SH-SY5Y (cell line): ENCODE measurements around the gene DDX51.

Experiments used
- GATA2 ChIP-seq: IDR thresholded peaks from 2 replicates; pipeline ENCODE4 v1.6.1; 2011; ENCODE audit warnings: mild to moderate bottlenecking, low read depth, low read length
- GATA3 ChIP-seq: IDR thresholded peaks from 2 replicates; pipeline ENCODE4 v1.6.1; 2011; ENCODE audit warnings: low read depth, mild to moderate bottlenecking, low read length, moderate library complexity

The DDX51 gene

GRCh38 chr12:132144115-132144809 is at the start of gene DDX51, which contains the start of gene NOC4L:
DDX51 (minus strand) TSS chr12:132144319; CDS start chr12:132144296, 23 bp downstream.
NOC4L (plus strand) TSS chr12:132144457; CDS start chr12:132144489, 32 bp downstream.
- TF ChIP-seq GATA3 (no peak), GATA2 (peak; percentile 9; the same call in 1 of the 2 replicates)

GRCh38 chr12:132191715-132192553 is 47.8 kb upstream of the DDX51 start:
- no peak for TF ChIP-seq GATA3
- TF ChIP-seq GATA2, result no peak

GRCh38 chr12:132190834-132191500 is 46.8 kb upstream of the DDX51 start:
- TF ChIP-seq GATA3 (no peak), GATA2 (no peak)

GRCh38 chr12:132190012-132190755 is 46.1 kb upstream of the DDX51 start:
- TF ChIP-seq GATA3, result no peak

GRCh38 chr12:132189378-132190011 is 45.4 kb upstream of the DDX51 start:
- TF ChIP-seq GATA3 (no peak), GATA2 (no peak)

GRCh38 chr12:132188916-132189325 is 44.8 kb upstream of the DDX51 start:
- TF ChIP-seq GATA3 (no peak), GATA2 (no peak)

GRCh38 chr12:132188451-132188901 is 44.4 kb upstream of the DDX51 start:
- no peak for TF ChIP-seq GATA3
- no peak for TF ChIP-seq GATA2

GRCh38 chr12:132187646-132188450 is 43.7 kb upstream of the DDX51 start:
- TF ChIP-seq GATA2 (no peak), GATA3 (no peak)

- TF ChIP-seq GATA3 (no peak), GATA2 (no peak)
Measured at GRCh38 chr12:132186857-132187620, 42.9 kb upstream of the DDX51 start.

- TF ChIP-seq GATA2 (peak; percentile 32; the same call in 1 of the 2 replicates), GATA3 (no peak)
Measured at GRCh38 chr12:132186208-132186856, 42.2 kb upstream of the DDX51 start.

- no peak for TF ChIP-seq GATA3
- TF ChIP-seq GATA2, result no peak
Measured at GRCh38 chr12:132185705-132186104, 41.6 kb upstream of the DDX51 start.

GRCh38 chr12:132182711-132183365 is 38.7 kb upstream of the DDX51 start:
- TF ChIP-seq GATA3, result no peak
- TF ChIP-seq GATA2, result no peak
